Caco-2 (cell line): ENCODE data around the gene EPG5. TPM values are rescaled to one million over a fixed set of nuclear protein-coding genes. Genes with fewer than 3 reads are reported as not detected.

Experiments
- BruUV-seq: library from RNA; stranded (reverse); fragments of 400-500 nt; replicated peaks from 2 replicates; lab custom pipeline; 2021; lab: Mats Ljungman, UMichigan
- CTCF ChIA-PET: fragments of 300-600 bp; sonication (Branson Sonifier 250); formaldehyde crosslinking; loops from one replicate; lab custom pipeline; 2022; ENCODE audit warnings: antibody characterized with exemption; lab: Charles Lee
- POLR2A ChIA-PET: fragments of 300-600 bp; sonication (Branson Sonifier 250); formaldehyde crosslinking; loops from one replicate; lab custom pipeline; 2022; ENCODE audit warnings: antibody characterized with exemption; lab: Charles Lee
- DNase-seq, 2 experiments: peaks; one replicate each; pipeline versions ENCODE4 v3.0.0 to v3.0.0-alpha.2; 2020 to 2022
- H3K27me3 ChIP-seq: replicated peaks from 2 replicates; pipeline ENCODE4 v1.6.0; 2011; ENCODE audit warnings: low read length; ENCODE audit not compliant: control insufficient read depth, insufficient read depth
- H3K36me3 ChIP-seq: 2 replicates; pipeline ENCODE4 v1.5.1; 2011; ENCODE audit warnings: low read length; ENCODE audit not compliant: control insufficient read depth, insufficient read depth
- H3K4me1 ChIP-seq: fragments of 250-450 bp; sonication (Bioruptor Pico); 2 replicates; pipeline ENCODE4 v1.5.1; 2020; ENCODE audit warnings: mild to moderate bottlenecking
- H3K4me3 ChIP-seq: 2 replicates; pipeline ENCODE4 v1.5.1; 2011; ENCODE audit warnings: low read depth, mild to moderate bottlenecking, control low read depth, low read length
- H3K9me3 ChIP-seq: fragments of 250-450 bp; sonication (Bioruptor Pico); 2 replicates; pipeline ENCODE4 v1.5.1; 2020; ENCODE audit warnings: mild to moderate bottlenecking, moderate library complexity
- H3K27ac Mint-ChIP-seq: one replicate; pipeline ENCODE4 v1.8.0; 2022; ENCODE audit warnings: mixed read lengths; ENCODE audit not compliant: unreplicated experiment
- H3K27me3 Mint-ChIP-seq: one replicate; pipeline ENCODE4 v1.8.0; 2022; ENCODE audit warnings: mixed read lengths; ENCODE audit not compliant: insufficient read depth, unreplicated experiment
- H3K36me3 Mint-ChIP-seq: one replicate; pipeline ENCODE4 v1.8.0; 2022; ENCODE audit warnings: mild to moderate bottlenecking, mixed read lengths; ENCODE audit not compliant: insufficient read depth, unreplicated experiment
- H3K4me1 Mint-ChIP-seq: one replicate; pipeline ENCODE4 v1.8.0; 2022; ENCODE audit warnings: low read depth, mixed read lengths; ENCODE audit not compliant: unreplicated experiment
- H3K4me3 Mint-ChIP-seq: one replicate; pipeline ENCODE4 v1.8.0; 2022; ENCODE audit warnings: mild to moderate bottlenecking, moderate library complexity, mixed read lengths; ENCODE audit not compliant: unreplicated experiment
- H3K9me3 Mint-ChIP-seq: one replicate; pipeline ENCODE4 v1.8.0; 2022; ENCODE audit warnings: mixed read lengths; ENCODE audit not compliant: unreplicated experiment
- CTCF ChIP-seq, 2 experiments: fragments of 200-600 bp in 1 of 2; IDR thresholded peaks; 1 replicate in 1 of 2; 2 replicates in 1 of 2; pipeline versions ENCODE4 v1.5.1 to v1.8.0; 2011 to 2022; ENCODE audit warnings: antibody characterized with exemption in 1 of 2, control low read depth in 1 of 2, inconsistent platforms in 1 of 2, low read depth in 1 of 2, low read length in 1 of 2, mild to moderate bottlenecking in 1 of 2, moderate library complexity in 1 of 2; ENCODE audit not compliant: insufficient read depth in 1 of 2, severe bottlenecking in 1 of 2, unreplicated experiment in 1 of 2
- intact Hi-C: fragments of 100-400 bp; cut with micrococcal nuclease; formaldehyde crosslinking; loops from one replicate; pipeline ENCODE4 v1.10.0; 2022; ENCODE audit not compliant: unreplicated experiment
- total RNA-seq: library from RNA; stranded (reverse); gene quantifications from 2 replicates; pipeline ENCODE4 v1.2.3, GENCODE V29; 2022

The EPG5 gene
- total RNA-seq, 1 experiment from 2014 or later = 12.0 TPM

DNA sequence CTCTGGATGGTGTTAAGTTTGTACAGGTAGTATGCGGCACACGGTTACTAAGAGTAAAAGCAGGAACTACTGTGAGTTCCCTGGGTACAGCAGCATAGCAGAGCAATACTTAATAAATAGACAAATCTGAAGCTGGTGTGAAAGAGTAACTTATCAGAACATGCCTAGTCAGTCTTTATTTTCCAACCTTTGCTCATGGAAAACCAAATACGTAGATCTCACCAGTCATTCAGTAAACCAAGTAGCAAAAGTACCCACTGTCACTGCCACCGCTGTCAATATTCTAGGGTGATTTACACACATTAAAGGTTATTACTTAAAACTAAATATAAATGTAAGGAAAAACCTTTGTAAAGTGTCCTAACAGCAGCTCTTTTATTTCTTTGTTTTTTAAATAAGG, 106.6 kb downstream of the EPG5 start:
- no peaks in the 10 kb centered on the region for H3K27me3 Mint-ChIP-seq
- intact Hi-C loops = no loop called here
- POLR2A ChIA-PET = no interaction called here
- H3K4me3 Mint-ChIP-seq = no peak overlapping the region
- Histone ChIP-seq H3K4me1 (no peaks in the 10 kb centered on the region), H3K9me3 (no peaks in the 10 kb centered on the region), H3K36me3 (no peaks in the 10 kb centered on the region), H3K4me3 (no peak overlapping the region), H3K27me3 (no peaks in the 10 kb centered on the region)
- CTCF ChIA-PET = no interaction called here
- no peak for DNase-seq
- BruUV-seq = no TSS peak
- no peak overlapping the region for H3K27ac Mint-ChIP-seq
- no peaks in the 10 kb centered on the region for H3K9me3 Mint-ChIP-seq
- TF ChIP-seq CTCF (IDR thresholded peaks at IDR 0.05; ENCODE audit: insufficient read depth in 1 of 2, low read depth in 1 of 2, low read length in 1 of 2, severe bottlenecking in 1 of 2, unreplicated experiment in 1 of 2) = no peak
- peaks cover 10% of the 10 kb centered on the region for H3K36me3 Mint-ChIP-seq
- no peaks in the 10 kb centered on the region for H3K4me1 Mint-ChIP-seq

GRCh38 chr18:45859334-45859733, 107.8 kb downstream of the EPG5 start:
- Mint-ChIP-seq H3K36me3 (peaks cover 10% of the 10 kb centered on the region), H3K4me1 (no peaks in the 10 kb centered on the region), H3K27ac (no peak overlapping the region), H3K9me3 (no peaks in the 10 kb centered on the region), H3K4me3 (no peak overlapping the region), H3K27me3 (no peaks in the 10 kb centered on the region)
- Histone ChIP-seq H3K9me3 (no peaks in the 10 kb centered on the region), H3K4me3 (no peak overlapping the region), H3K36me3 (no peaks in the 10 kb centered on the region), H3K4me1 (no peaks in the 10 kb centered on the region), H3K27me3 (no peaks in the 10 kb centered on the region)
- intact Hi-C loops = no loop called here
- POLR2A ChIA-PET = no interaction called here
- no TSS peak for BruUV-seq
- CTCF ChIA-PET = no interaction called here
- no peak for DNase-seq
- TF ChIP-seq CTCF (IDR thresholded peaks at IDR 0.05; ENCODE audit: insufficient read depth in 1 of 2, low read depth in 1 of 2, low read length in 1 of 2, severe bottlenecking in 1 of 2, unreplicated experiment in 1 of 2) = no peak

DNA sequence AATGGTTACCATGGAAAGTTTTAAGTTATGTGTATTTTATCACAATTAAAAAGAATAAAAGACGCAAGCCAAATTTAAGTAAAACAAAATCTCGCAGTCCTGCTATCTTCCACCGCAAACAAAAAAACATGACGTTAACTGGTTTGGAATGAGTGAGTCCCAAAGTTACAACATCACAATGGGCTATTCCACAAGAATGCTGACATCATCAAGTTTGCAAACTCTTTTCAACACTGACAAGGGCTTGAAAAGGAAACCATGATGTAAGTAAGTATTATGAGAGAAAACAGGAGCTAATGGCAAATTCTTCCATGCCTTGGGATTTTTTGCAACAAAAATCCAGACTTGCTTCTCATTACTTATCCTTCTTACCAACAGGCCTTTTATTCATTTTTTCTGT, 110.6 kb downstream of the EPG5 start:
- no peak overlapping the region for H3K4me3 Mint-ChIP-seq
- H3K4me1 Mint-ChIP-seq = no peaks in the 10 kb centered on the region
- peaks cover 6% of the 10 kb centered on the region for H3K36me3 Mint-ChIP-seq
- Histone ChIP-seq H3K9me3 (no peaks in the 10 kb centered on the region), H3K27me3 (no peaks in the 10 kb centered on the region), H3K4me1 (no peaks in the 10 kb centered on the region), H3K36me3 (no peaks in the 10 kb centered on the region), H3K4me3 (no peak overlapping the region)
- H3K27me3 Mint-ChIP-seq = no peaks in the 10 kb centered on the region
- intact Hi-C loops = no loop called here
- ChIA-PET POLR2A (no interaction called here), CTCF (no interaction called here)
- H3K27ac Mint-ChIP-seq = no peak overlapping the region
- DNase-seq = no peak
- no TSS peak for BruUV-seq
- no peak for TF ChIP-seq CTCF (IDR thresholded peaks at IDR 0.05; ENCODE audit: insufficient read depth in 1 of 2, low read depth in 1 of 2, low read length in 1 of 2, severe bottlenecking in 1 of 2, unreplicated experiment in 1 of 2)
- H3K9me3 Mint-ChIP-seq = no peaks in the 10 kb centered on the region
